Fibroblast of villous mesenchyme (primary cell): ENCODE results near the gene KAZALD1. TPM values are rescaled to one million over a fixed set of nuclear protein-coding genes. Genes with fewer than 3 reads are reported as not detected.

ENCODE experiments used
- DNase-seq: peaks from one replicate; pipeline ENCODE4 v3.0.0-alpha.2; 2010; ENCODE audit warnings: low read depth
- H3K4me3 ChIP-seq: 2 replicates; pipeline ENCODE4 v1.5.1; 2011; ENCODE audit warnings: low read depth, mild to moderate bottlenecking, low read length
- CTCF ChIP-seq: IDR thresholded peaks from 2 replicates; pipeline ENCODE4 v1.5.1; 2012; ENCODE audit warnings: low read depth, mild to moderate bottlenecking, low read length; ENCODE audit not compliant: insufficient read depth
- total RNA-seq: library from RNA; depleted of rRNA; stranded (reverse); fragments of >200 nt; gene quantifications from 2 replicates; pipeline ENCODE4 v1.2.3, GENCODE V29; 2012

Gene KAZALD1
- total RNA-seq, 1 donor: 9.1 TPM

- H3K4me3 ChIP-seq: no peak overlapping the region
- DNase-seq: no peak
- TF ChIP-seq CTCF: no peak
Observed at GRCh38 chr10:101112799-101113594, 51.2 kb downstream of the KAZALD1 start.

GRCh38 chr10:101113890-101114403, 52.2 kb downstream of the KAZALD1 start:
- no peak for DNase-seq
- no peak overlapping the region for H3K4me3 ChIP-seq
- no peak for TF ChIP-seq CTCF

GRCh38 chr10:101114646-101115045, 52.9 kb downstream of the KAZALD1 start:
- no peak overlapping the region for H3K4me3 ChIP-seq
- DNase-seq: no peak
- TF ChIP-seq CTCF: no peak

Other genes starting within 250 kb of the KAZALD1 start
- 42.2 and 55.7 TPM in 2 replicates for gene SLF2, start 149.0 kb upstream of the KAZALD1 start, total RNA-seq
- 0.43 and 0.64 TPM in 2 replicates for gene SEMA4G, start 92.5 kb upstream of the KAZALD1 start, total RNA-seq
- gene MRPL43, start 74.5 kb upstream of the KAZALD1 start, total RNA-seq: 51.8 and 67.3 TPM in 2 replicates
- 3.2 and 3.9 TPM in 2 replicates for gene TWNK, start 74.4 kb upstream of the KAZALD1 start, total RNA-seq
- gene LZTS2, start 62.2 kb upstream of the KAZALD1 start, total RNA-seq: 87.7 and 134 TPM in 2 replicates
- gene PDZD7, start 30.9 kb upstream of the KAZALD1 start, total RNA-seq: 1.7 and 1.9 TPM in 2 replicates
- 81.6 and 97.0 TPM in 2 replicates for gene SFXN3, start 30.8 kb upstream of the KAZALD1 start, total RNA-seq
- gene TLX1, start 69.3 kb downstream of the KAZALD1 start, total RNA-seq: not detected in 2 replicates
- not detected in 2 replicates for gene LBX1, start 167.5 kb downstream of the KAZALD1 start, total RNA-seq